ENCODE data around the gene BTBD19. TPM values are rescaled to one million over a fixed set of nuclear protein-coding genes. Genes with fewer than 3 reads are reported as not detected.

Gene BTBD19
- total RNA-seq, 2 experiments from 2014 or later = 0.44 to 2.0 TPM

DNA sequence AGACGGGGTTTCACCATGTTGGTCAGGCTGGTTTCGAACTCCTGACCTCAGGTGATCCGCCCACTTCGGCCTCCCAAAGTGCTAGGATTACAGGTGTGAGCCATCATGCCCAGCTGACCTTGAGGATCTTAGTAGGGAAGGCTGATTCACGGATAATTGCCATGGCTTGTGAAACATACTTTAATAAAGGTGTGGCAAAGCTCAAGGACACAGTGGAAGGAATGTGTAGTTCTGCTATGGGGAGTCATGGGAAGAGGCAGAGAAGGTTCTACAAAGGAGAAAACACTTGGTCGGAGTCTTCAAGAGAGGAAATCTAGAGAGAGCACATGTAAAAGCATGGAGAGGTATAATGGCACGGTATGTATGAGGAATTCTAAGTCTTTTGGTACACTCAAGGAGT is 47.4 kb downstream of the BTBD19 start:
- no TSS peak for BruUV-seq (replicated peaks)

DNA sequence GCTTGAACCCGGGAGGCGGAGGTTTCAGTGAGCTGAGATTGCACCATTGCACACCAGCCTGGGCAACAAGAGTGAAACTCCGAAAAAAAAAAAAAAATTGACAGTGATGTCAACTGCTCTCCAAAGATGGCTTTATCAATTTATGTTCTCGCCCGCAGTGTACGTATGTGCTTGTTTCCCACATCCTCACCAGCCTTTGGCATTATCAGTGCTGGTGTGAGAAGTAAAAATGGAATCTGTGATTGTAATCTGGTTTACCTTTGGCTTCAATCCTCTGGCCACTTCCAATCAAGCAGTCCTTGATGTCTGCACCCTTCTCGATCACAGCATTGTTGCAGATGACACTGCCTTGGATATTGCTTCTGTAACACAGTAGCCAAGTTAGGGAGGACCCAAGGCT is 49.1 kb downstream of the BTBD19 start:
- no peak overlapping the region for H3K27ac ChIP-seq (ENCODE audit: low read depth, low read length, poor library complexity, severe bottlenecking)
- CTCF ChIA-PET (ENCODE audit: unreplicated experiment) = no interaction called here
- H3K79me2 ChIP-seq (ENCODE audit: insufficient read depth, low read depth, low read length) = no peaks in the 10 kb centered on the region
- BruUV-seq (replicated peaks) = no TSS peak
- no peaks in the 10 kb centered on the region for H3K9me3 ChIP-seq (ENCODE audit: low read length)
- no peaks in the 10 kb centered on the region for H4K20me1 ChIP-seq (ENCODE audit: insufficient read depth, low read length)
- intact Hi-C loops (cut with micrococcal nuclease; ENCODE audit: unreplicated experiment) = no loop called here
- TF ChIP-seq EZH2phosphoT487 (IDR thresholded peaks at IDR 0.05; ENCODE audit: borderline replicate concordance, low read depth, low read length) = no peak
- TF ChIP-seq, protein P1, sequence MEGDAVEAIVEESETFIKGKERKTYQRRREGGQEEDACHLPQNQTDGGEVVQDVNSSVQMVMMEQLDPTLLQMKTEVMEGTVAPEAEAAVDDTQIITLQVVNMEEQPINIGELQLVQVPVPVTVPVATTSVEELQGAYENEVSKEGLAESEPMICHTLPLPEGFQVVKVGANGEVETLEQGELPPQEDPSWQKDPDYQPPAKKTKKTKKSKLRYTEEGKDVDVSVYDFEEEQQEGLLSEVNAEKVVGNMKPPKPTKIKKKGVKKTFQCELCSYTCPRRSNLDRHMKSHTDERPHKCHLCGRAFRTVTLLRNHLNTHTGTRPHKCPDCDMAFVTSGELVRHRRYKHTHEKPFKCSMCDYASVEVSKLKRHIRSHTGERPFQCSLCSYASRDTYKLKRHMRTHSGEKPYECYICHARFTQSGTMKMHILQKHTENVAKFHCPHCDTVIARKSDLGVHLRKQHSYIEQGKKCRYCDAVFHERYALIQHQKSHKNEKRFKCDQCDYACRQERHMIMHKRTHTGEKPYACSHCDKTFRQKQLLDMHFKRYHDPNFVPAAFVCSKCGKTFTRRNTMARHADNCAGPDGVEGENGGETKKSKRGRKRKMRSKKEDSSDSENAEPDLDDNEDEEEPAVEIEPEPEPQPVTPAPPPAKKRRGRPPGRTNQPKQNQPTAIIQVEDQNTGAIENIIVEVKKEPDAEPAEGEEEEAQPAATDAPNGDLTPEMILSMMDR (conservative IDR thresholded peaks at IDR 0.05; ENCODE audit: low read length) = no peak
- no peak overlapping the region for H3K4me3 ChIP-seq (ENCODE audit: low read depth, low read length, poor library complexity, severe bottlenecking)
- H2AFZ ChIP-seq (ENCODE audit: low read length) = no peak overlapping the region
- peaks cover 11% of the 10 kb centered on the region for H3K36me3 ChIP-seq (ENCODE audit: insufficient read depth, low read length)
- DNase-seq (ENCODE audit: low spot score) = no peak
- no peaks in the 10 kb centered on the region for H3K9me2 ChIP-seq (ENCODE audit: insufficient read depth, low read length)
- no peak overlapping the region for H3K4me2 ChIP-seq (ENCODE audit: low read length)
- POLR2A ChIA-PET = no interaction called here
- H3K4me1 ChIP-seq (ENCODE audit: insufficient read depth, low read length, poor library complexity, severe bottlenecking) = peaks cover 10% of the 10 kb centered on the region

More for the DNA sequence above, 47.4 kb downstream of the BTBD19 start:
- H3K4me3 ChIP-seq (ENCODE audit: low read depth, low read length, poor library complexity, severe bottlenecking) = no peak overlapping the region
- intact Hi-C loops (cut with micrococcal nuclease; ENCODE audit: unreplicated experiment) = no loop called here
- H3K4me2 ChIP-seq (ENCODE audit: low read length) = no peak overlapping the region
- TF ChIP-seq EZH2phosphoT487 (IDR thresholded peaks at IDR 0.05; ENCODE audit: borderline replicate concordance, low read depth, low read length) = no peak
- TF ChIP-seq, protein P1 (conservative IDR thresholded peaks at IDR 0.05; ENCODE audit: low read length) = no peak
- no peak for DNase-seq (ENCODE audit: low spot score)
- no peak overlapping the region for H3K27ac ChIP-seq (ENCODE audit: low read depth, low read length, poor library complexity, severe bottlenecking)
- H3K4me1 ChIP-seq (ENCODE audit: insufficient read depth, low read length, poor library complexity, severe bottlenecking) = peaks cover 17% of the 10 kb centered on the region
- H3K9me2 ChIP-seq (ENCODE audit: insufficient read depth, low read length) = no peaks in the 10 kb centered on the region
- peaks cover 13% of the 10 kb centered on the region for H3K36me3 ChIP-seq (ENCODE audit: insufficient read depth, low read length)
- CTCF ChIA-PET (ENCODE audit: unreplicated experiment) = no interaction called here
- POLR2A ChIA-PET = no interaction called here
- H3K79me2 ChIP-seq (ENCODE audit: insufficient read depth, low read depth, low read length) = no peaks in the 10 kb centered on the region
- no peaks in the 10 kb centered on the region for H3K9me3 ChIP-seq (ENCODE audit: low read length)
- H4K20me1 ChIP-seq (ENCODE audit: insufficient read depth, low read length) = no peaks in the 10 kb centered on the region
- H2AFZ ChIP-seq (ENCODE audit: low read length) = no peak overlapping the region

DNA sequence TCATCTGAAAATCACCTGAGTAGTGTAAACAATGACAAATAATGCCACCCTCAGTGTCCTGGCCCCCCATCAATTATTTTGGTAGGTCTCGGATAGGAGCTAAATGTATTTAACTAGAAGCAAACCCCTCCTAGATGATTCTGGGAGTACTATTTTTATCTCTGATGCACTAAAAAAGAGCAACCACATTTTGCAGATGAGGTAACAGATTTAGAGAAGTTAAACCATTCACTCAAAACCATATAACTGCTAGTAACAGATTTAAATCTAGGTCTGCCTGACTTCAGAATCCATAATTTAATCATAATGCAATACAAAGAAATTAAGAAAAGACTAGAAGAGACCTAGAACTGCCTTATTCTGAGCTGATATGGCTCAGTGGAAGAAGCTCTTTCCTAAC is 52.0 kb downstream of the BTBD19 start:
- ChIA-PET CTCF (ENCODE audit: unreplicated experiment) (no interaction called here), POLR2A (interaction anchor here (0.6 kb wide), 2 partner anchors 23 to 1011 kb away, joined by 3 read pairs; no protein-coding TSS in a partner anchor)
- H3K4me1 ChIP-seq (ENCODE audit: insufficient read depth, low read length, poor library complexity, severe bottlenecking) = peaks cover 10% of the 10 kb centered on the region
- H3K79me2 ChIP-seq (ENCODE audit: insufficient read depth, low read depth, low read length) = no peaks in the 10 kb centered on the region
- no peaks in the 10 kb centered on the region for H3K9me2 ChIP-seq (ENCODE audit: insufficient read depth, low read length)
- no peaks in the 10 kb centered on the region for H3K9me3 ChIP-seq (ENCODE audit: low read length)
- H3K4me3 ChIP-seq (ENCODE audit: low read depth, low read length, poor library complexity, severe bottlenecking) = no peak overlapping the region
- H4K20me1 ChIP-seq (ENCODE audit: insufficient read depth, low read length) = no peaks in the 10 kb centered on the region
- TF ChIP-seq, protein P1 (conservative IDR thresholded peaks at IDR 0.05; ENCODE audit: low read length) = no peak
- no peak for TF ChIP-seq EZH2phosphoT487 (IDR thresholded peaks at IDR 0.05; ENCODE audit: borderline replicate concordance, low read depth, low read length)
- DNase-seq (ENCODE audit: low spot score) = no peak
- no peak overlapping the region for H3K4me2 ChIP-seq (ENCODE audit: low read length)
- no peak overlapping the region for H3K27ac ChIP-seq (ENCODE audit: low read depth, low read length, poor library complexity, severe bottlenecking)
- intact Hi-C loops (cut with micrococcal nuclease; ENCODE audit: unreplicated experiment) = no loop called here
- H2AFZ ChIP-seq (ENCODE audit: low read length) = no peak overlapping the region
- H3K36me3 ChIP-seq (ENCODE audit: insufficient read depth, low read length) = peaks cover 15% of the 10 kb centered on the region
- BruUV-seq (replicated peaks) = no TSS peak
